ENCODE data around the gene CELF2.
A peak's percentile ranks its signal among the peaks of the same experiment; 100 is the strongest.

Gene CELF2

GRCh38 chr10:11018855-11019631, 1.4 kb downstream of the CELF2 start:
- DNase-seq (ENCODE audit: low read depth, low spot score) = no peak
- H3K4me3 ChIP-seq (ENCODE audit: low read length) = peak overlapping the region; percentile 53

- no peak for DNase-seq (ENCODE audit: low read depth, low spot score)
- no peak overlapping the region for H3K4me3 ChIP-seq (ENCODE audit: low read length)
These were observed 2.3 kb downstream of the CELF2 start for GRCh38 chr10:11019724-11020547.

DNA sequence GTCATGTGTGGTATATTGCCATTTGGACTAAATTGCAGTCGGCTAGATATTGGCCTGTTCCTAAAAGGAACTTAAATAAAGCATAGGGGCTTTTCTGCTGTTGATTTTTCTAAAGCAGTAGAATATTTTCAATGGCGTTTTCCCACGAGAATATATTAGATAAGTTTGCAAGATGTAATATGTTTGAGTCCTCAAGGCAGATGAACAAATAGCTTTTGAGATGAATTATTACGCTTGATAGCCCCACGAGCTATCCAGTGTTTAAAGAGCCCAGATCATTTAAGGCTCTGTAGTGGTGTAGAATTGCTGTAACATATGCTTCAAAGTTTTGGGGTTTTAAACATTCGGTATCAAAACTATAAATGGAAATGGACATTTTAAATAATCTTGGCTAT, 2.9 kb downstream of the CELF2 start:
- no peak overlapping the region for H3K4me3 ChIP-seq (ENCODE audit: low read length)
- DNase-seq (ENCODE audit: low read depth, low spot score) = no peak

GRCh38 chr10:11022213-11022612, 4.5 kb downstream of the CELF2 start:
- H3K4me3 ChIP-seq (ENCODE audit: low read length) = no peak overlapping the region
- DNase-seq (ENCODE audit: low read depth, low spot score) = no peak

GRCh38 chr10:11023009-11023953, 5.6 kb downstream of the CELF2 start:
- no peak overlapping the region for H3K4me3 ChIP-seq (ENCODE audit: low read length)
- DNase-seq (ENCODE audit: low read depth, low spot score) = no peak

- DNase-seq (ENCODE audit: low read depth, low spot score) = no peak
- H3K4me3 ChIP-seq (ENCODE audit: low read length) = no peak overlapping the region
These were observed 6.9 kb downstream of the CELF2 start for GRCh38 chr10:11024596-11024995.

- no peak overlapping the region for H3K4me3 ChIP-seq (ENCODE audit: low read length)
- DNase-seq (ENCODE audit: low read depth, low spot score) = peak; percentile 67
These were observed 8.3 kb downstream of the CELF2 start for GRCh38 chr10:11025978-11026377.

DNA sequence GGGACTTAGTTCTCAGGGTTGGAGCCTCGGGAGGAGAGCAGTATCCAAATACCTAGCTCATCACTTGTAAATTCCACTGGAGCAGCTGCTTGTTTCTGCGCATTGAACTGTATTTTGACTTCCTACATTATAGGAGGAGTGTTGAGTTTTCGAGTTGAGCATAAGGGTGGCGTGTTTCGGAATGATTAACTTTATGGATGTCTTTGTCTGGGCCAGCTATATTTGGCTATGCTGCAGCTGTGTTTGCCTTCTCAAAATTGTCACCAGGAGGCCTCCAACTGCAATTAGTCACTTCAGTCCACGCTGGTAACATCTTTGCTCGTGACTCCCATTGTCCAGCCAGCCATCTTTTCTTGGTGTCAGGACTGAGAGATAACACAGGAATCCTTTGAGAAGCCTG, 9.1 kb downstream of the CELF2 start:
- DNase-seq (ENCODE audit: low read depth, low spot score) = no peak

GRCh38 chr10:11034762-11035161, 17.1 kb downstream of the CELF2 start:
- DNase-seq (ENCODE audit: low read depth, low spot score) = no peak
- H3K4me3 ChIP-seq (ENCODE audit: low read length) = no peak overlapping the region

More for the DNA sequence above, 9.1 kb downstream of the CELF2 start:
- H3K4me3 ChIP-seq (ENCODE audit: low read length) = no peak overlapping the region

DNA sequence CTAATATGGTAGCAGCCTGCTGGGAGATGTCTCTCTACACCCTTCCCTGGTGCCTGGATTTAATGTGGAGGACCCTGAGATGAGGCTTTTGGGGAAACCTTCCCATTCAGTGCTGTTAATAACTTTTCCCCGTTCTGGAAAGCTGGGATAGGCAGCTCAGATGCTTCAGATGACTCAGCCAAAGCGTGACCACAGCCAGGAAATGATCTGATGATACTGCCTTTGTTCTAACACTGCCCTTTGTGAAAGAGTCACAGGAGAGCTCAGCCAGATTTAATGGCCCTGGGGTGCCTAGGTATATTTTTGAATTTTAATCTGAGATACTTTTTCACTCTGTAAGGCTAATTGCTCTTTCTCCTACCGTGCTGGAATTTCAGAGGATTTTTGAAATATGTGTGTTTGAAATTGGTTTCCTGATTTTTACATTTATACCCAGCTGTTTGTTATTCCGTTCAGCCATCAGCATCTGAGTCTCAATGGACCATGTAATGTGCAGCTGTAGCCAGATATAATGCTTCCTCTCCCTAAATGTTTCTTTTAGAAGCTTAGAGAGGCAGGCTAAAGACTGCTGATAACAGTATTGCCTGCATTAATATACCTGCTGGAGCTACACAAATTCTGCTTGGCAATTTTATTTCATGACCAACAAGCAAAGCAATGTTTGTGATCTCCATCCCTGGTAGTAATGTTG, 17.8 kb downstream of the CELF2 start:
- H3K4me3 ChIP-seq (ENCODE audit: low read length) = no peak overlapping the region
- no peak for DNase-seq (ENCODE audit: low read depth, low spot score)

GRCh38 chr10:11036424-11037011, 18.8 kb downstream of the CELF2 start:
- DNase-seq (ENCODE audit: low read depth, low spot score) = no peak
- H3K4me3 ChIP-seq (ENCODE audit: low read length) = no peak overlapping the region

GRCh38 chr10:11037991-11038390, 20.3 kb downstream of the CELF2 start:
- H3K4me3 ChIP-seq (ENCODE audit: low read length) = no peak overlapping the region
- DNase-seq (ENCODE audit: low read depth, low spot score) = no peak

- no peak overlapping the region for H3K4me3 ChIP-seq (ENCODE audit: low read length)
- DNase-seq (ENCODE audit: low read depth, low spot score) = no peak
These were observed 24.7 kb downstream of the CELF2 start for GRCh38 chr10:11042357-11042756.

DNA sequence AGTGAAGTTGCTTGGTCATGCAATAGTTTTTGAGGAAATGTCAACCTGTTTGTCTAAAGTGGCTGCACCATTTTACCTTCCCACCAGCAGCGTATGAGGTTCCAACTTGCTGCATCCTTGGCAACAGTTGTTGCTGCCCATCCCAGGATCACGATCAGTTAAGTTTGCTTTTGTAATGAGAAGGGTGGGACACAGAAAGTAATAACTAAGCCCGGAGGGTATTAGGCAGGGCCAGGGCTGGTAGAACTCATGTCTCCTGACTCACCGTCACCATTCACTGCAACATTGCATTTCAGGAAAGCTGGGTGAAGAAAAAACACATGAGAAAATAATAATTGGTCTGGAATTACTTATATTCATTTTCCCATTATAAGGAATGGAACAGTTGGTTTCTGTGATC, 25.4 kb downstream of the CELF2 start:
- no peak overlapping the region for H3K4me3 ChIP-seq (ENCODE audit: low read length)
- DNase-seq (ENCODE audit: low read depth, low spot score) = no peak

DNA sequence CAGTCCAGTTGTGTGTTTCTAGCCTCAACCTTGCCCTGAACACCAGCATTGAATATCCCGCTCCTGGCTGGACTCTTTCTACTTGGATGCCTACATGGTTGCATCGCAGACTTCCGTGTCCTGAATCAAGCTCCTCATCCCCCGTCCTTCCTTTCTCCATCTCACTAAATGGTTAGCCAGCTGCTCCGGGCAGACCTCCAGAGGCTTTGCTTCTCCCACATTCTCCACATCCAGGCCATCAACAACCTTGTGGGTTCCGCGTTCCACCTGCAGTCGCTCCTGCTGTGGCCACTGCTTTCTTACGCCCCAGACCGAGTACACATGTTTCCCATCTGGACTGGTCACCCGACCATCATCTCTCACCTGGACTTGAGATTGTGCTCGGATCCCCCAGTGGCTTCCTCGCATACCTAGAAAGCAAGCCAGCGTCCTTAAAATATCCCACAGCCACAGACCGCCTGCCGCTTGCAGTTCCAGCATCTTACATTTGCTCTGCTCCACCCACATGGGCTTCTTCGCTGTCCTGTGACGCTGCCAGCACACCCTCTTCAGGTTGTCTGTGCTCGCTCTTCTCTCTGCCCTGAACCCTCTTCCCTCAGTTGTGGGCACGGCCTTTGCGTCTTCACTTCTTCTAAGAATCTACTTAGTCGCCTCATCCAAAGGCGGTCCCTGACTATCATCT, 25.9 kb downstream of the CELF2 start:
- DNase-seq (ENCODE audit: low read depth, low spot score) = no peak

DNA sequence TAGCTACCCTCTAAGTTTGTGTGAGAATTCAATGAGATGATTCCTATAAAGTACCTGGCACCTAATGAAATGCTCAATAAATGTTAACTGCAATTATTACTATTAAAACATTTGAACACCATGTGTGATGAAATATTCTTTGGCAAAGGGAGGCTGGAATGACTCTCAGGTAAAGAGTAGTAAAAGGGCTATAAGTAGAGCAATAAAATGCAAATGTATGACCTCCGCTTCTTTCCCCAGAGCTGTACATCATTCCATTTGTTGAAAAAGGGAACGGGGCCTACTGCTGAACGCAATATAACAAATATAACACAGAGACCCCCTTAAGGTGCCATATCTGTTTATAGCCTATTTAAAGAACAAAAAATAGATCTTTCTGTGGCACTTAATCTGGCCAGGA, 27.8 kb downstream of the CELF2 start:
- no peak for DNase-seq (ENCODE audit: low read depth, low spot score)
- H3K4me3 ChIP-seq (ENCODE audit: low read length) = no peak overlapping the region

More for the DNA sequence above, 25.9 kb downstream of the CELF2 start:
- no peak overlapping the region for H3K4me3 ChIP-seq (ENCODE audit: low read length)

- H3K4me3 ChIP-seq (ENCODE audit: low read length) = no peak overlapping the region
- no peak for DNase-seq (ENCODE audit: low read depth, low spot score)
These were observed 28.5 kb downstream of the CELF2 start for GRCh38 chr10:11045995-11046775.

Data from Jurkat, Clone E6-1 (cell line).